HepG2 (cell line): Measurements from ENCODE around the gene BUB1. TPM values are rescaled to one million over a fixed set of nuclear protein-coding genes. Genes with fewer than 3 reads are reported as not detected.

Experiments
- AGO1 ChIP-seq: fragments of 200-400 bp; formaldehyde crosslinking; IDR thresholded peaks from 2 replicates; pipeline ENCODE4 v1.6.1; 2017; ENCODE audit warnings: mild to moderate bottlenecking, low read depth, low read length, moderate library complexity; ENCODE audit not compliant: poor library complexity, severe bottlenecking
- ARNTL ChIP-seq: sonication (generic); formaldehyde crosslinking; IDR thresholded peaks from 2 replicates; pipeline ENCODE4 v1.4.0; 2020; ENCODE audit warnings: mild to moderate bottlenecking, missing genetic modification reagents
- ATF6 ChIP-seq: sonication (generic); formaldehyde crosslinking; conservative IDR thresholded peaks from 2 replicates; pipeline ENCODE4 v1.4.0; 2020; ENCODE audit warnings: missing genetic modification reagents
- E2F5 ChIP-seq: sonication (generic); formaldehyde crosslinking; conservative IDR thresholded peaks from 2 replicates; pipeline ENCODE4 v1.4.0; 2020; ENCODE audit warnings: missing genetic modification reagents
- FOXK2 ChIP-seq: fragments of 450-650 bp; IDR thresholded peaks from 2 replicates; pipeline ENCODE4 v1.6.1; 2016
- FOXP1 ChIP-seq, 2 experiments: fragments of 450-650 bp in 1 of 2; IDR thresholded peaks; 2 replicates each; pipeline ENCODE4 v1.6.1; 2017 to 2018; ENCODE audit warnings: antibody characterized with exemption in 1 of 2
- IKZF1 ChIP-seq: fragments of 450-650 bp; IDR thresholded peaks from 2 replicates; pipeline ENCODE4 v1.7.1; 2016
- KDM6A ChIP-seq: IDR thresholded peaks from 2 replicates; pipeline ENCODE4 v1.6.1; 2016; ENCODE audit warnings: low read depth
- NFIB ChIP-seq: sonication (generic); formaldehyde crosslinking; IDR thresholded peaks from 2 replicates; pipeline ENCODE4 v1.9.0; 2021; ENCODE audit warnings: missing genetic modification reagents, mild to moderate bottlenecking, borderline replicate concordance
- PCBP2 ChIP-seq: fragments of 200-400 bp; formaldehyde crosslinking; optimal IDR thresholded peaks from 2 replicates; pipeline ENCODE3; 2018; ENCODE audit warnings: low read length, low read depth; ENCODE audit not compliant: poor library complexity, severe bottlenecking
- PLSCR1 ChIP-seq: sonication (generic); formaldehyde crosslinking; IDR thresholded peaks from 2 replicates; pipeline ENCODE4 v1.5.0; 2020; ENCODE audit warnings: missing genetic modification reagents, mild to moderate bottlenecking, borderline replicate concordance
- RAD51 ChIP-seq: fragments of 450-650 bp; IDR thresholded peaks from 2 replicates; pipeline ENCODE4 v1.6.1; 2016; ENCODE audit warnings: borderline replicate concordance
- RXRB ChIP-seq: IDR thresholded peaks from 2 replicates; pipeline ENCODE4 v1.6.1; 2016; ENCODE audit warnings: borderline replicate concordance, missing genetic modification reagents, missing compliant biosample characterization
- SIN3B ChIP-seq: fragments of 150-350 bp; IDR thresholded peaks from 2 replicates; pipeline ENCODE4 v1.6.1; 2014; ENCODE audit warnings: low read length
- SP1 ChIP-seq, 2 experiments: fragments of 450-650 bp in 1 of 2; sonication (generic) in 1 of 2; formaldehyde crosslinking in 1 of 2; IDR thresholded peaks; 2 replicates each; pipeline versions ENCODE4 v1.4.0 to v1.6.1; 2016 to 2020; ENCODE audit warnings: missing genetic modification reagents in 1 of 2
- TRIM22 ChIP-seq: fragments of 450-650 bp; IDR thresholded peaks from 2 replicates; pipeline ENCODE4 v1.6.1; 2017
- ZFP62 ChIP-seq: sonication (generic); formaldehyde crosslinking; IDR thresholded peaks from 2 replicates; pipeline ENCODE4 v1.4.0; 2020; ENCODE audit warnings: missing genetic modification reagents
- ZNF138 ChIP-seq: sonication (generic); formaldehyde crosslinking; IDR thresholded peaks from 2 replicates; pipeline ENCODE4 v1.5.0; 2020; ENCODE audit warnings: mild to moderate bottlenecking, low read depth, missing genetic modification reagents
- ZNF253 ChIP-seq: sonication (generic); formaldehyde crosslinking; IDR thresholded peaks from 2 replicates; pipeline ENCODE4 v1.8.0; 2022; ENCODE audit warnings: mild to moderate bottlenecking, missing genetic modification reagents, borderline replicate concordance
- ZNF292 ChIP-seq: sonication (generic); formaldehyde crosslinking; IDR thresholded peaks from 2 replicates; pipeline ENCODE4 v1.8.1; 2022; ENCODE audit warnings: mild to moderate bottlenecking, low read depth, missing genetic modification reagents, borderline replicate concordance
- ZNF558 ChIP-seq: sonication (generic); formaldehyde crosslinking; IDR thresholded peaks from 2 replicates; pipeline ENCODE4 v1.9.0; 2022; ENCODE audit warnings: mild to moderate bottlenecking, missing genetic modification reagents, borderline replicate concordance
- ZNF639 ChIP-seq: conservative IDR thresholded peaks from 2 replicates; pipeline ENCODE4 v1.6.1; 2018; ENCODE audit warnings: missing genetic modification reagents
- ZNF83 ChIP-seq: sonication (generic); formaldehyde crosslinking; IDR thresholded peaks from 2 replicates; pipeline ENCODE4 v1.4.0; 2020; ENCODE audit warnings: missing genetic modification reagents, mild to moderate bottlenecking, borderline replicate concordance
- polyA plus RNA-seq, 8 experiments: library from polyadenylated mRNA; depleted of rRNA in 3 of 8; stranded (reverse) in 7 of 8; unstranded in 1 of 8; fragments of >200 nt; fragmentation: Illumina TruSeq in 4 of 8; extraction: Trizol in 4 of 8; gene quantifications; 2 replicates each; pipeline versions ENCODE4 v1.2.1 to v1.2.3, GENCODE V29; 2011 to 2016; ENCODE audit warnings: low read depth in 4 of 8, missing spikeins in 1 of 8, mixed read lengths in 1 of 8; ENCODE audit not compliant: insufficient read depth in 1 of 8
- total RNA-seq, 5 experiments: library from RNA; depleted of rRNA; stranded (reverse); fragments of >200 nt; fragmentation: Illumina TruSeq; extraction: Trizol; gene quantifications; 2 replicates each; pipeline ENCODE4 v1.2.3, GENCODE V29; 2016; ENCODE audit warnings: low read depth in 1 of 5

BUB1 gene
- total and polyA plus RNA-seq, 2 of the 13 experiments (the other 11 are each of a cell fraction or from before 2014, with no cell fraction given) = 27.8 to 52.6 TPM

- TF ChIP-seq ATF6 (CRISPR knock-in tag) = no peak
- no peak for TF ChIP-seq NFIB (CRISPR knock-in tag)
- no peak for TF ChIP-seq ZFP62 (CRISPR knock-in tag)
- no peak for TF ChIP-seq RXRB
- TF ChIP-seq ZNF83 = no peak
- TF ChIP-seq RAD51 = peak; percentile 18; the same call in 1 of the 2 replicates
- peak; percentile 64 for TF ChIP-seq PCBP2
- peak; percentile 87; the same call in 1 of the 2 replicates for TF ChIP-seq TRIM22
- no peak for TF ChIP-seq ZNF292
- peak; percentile 49; the same call in 1 of the 2 replicates for TF ChIP-seq FOXK2
- TF ChIP-seq SP1 (IDR thresholded peaks at IDR 0.05) = peak; percentile 28; the same call in 1 of the 2 replicates
- TF ChIP-seq SP1 (CRISPR knock-in tag; IDR thresholded peaks at IDR 0.05) = no peak
- TF ChIP-seq E2F5 (CRISPR knock-in tag) = no peak
- TF ChIP-seq ZNF253 (CRISPR knock-in tag) = no peak
- no peak for TF ChIP-seq SIN3B
- TF ChIP-seq ARNTL (CRISPR knock-in tag) = no peak
- TF ChIP-seq IKZF1 = peak; percentile 72; the same call in 1 of the 2 replicates
- TF ChIP-seq FOXP1 (IDR thresholded peaks at IDR 0.05) = 0 out of 2 replicates have a peak, but pooled peaks have one; percentile 26
- no peak for TF ChIP-seq FOXP1 (CRISPR knock-in tag; IDR thresholded peaks at IDR 0.05)
- no peak for TF ChIP-seq ZNF558 (CRISPR knock-in tag)
- no peak for TF ChIP-seq AGO1
- no peak for TF ChIP-seq KDM6A (CRISPR knock-in tag)
- no peak for TF ChIP-seq ZNF138
- TF ChIP-seq PLSCR1 (CRISPR knock-in tag) = no peak
- TF ChIP-seq ZNF639 (CRISPR knock-in tag) = no peak
Observed at GRCh38 chr2:110724820-110725219, 47.0 kb upstream of the BUB1 start (continued).
